GM21526 (cell line): ENCODE results near the gene ZNF431.
"Not testable (repeated sequence)": the region's sequence is repeated elsewhere in the genome, so short reads cannot be mapped to it uniquely, and the experiment has no call there.

Source experiments
- ATAC-seq: cut with Tn5 transposase; IDR thresholded peaks from one replicate; pipeline ENCODE4 v1.9.1; 2021; ENCODE audit warnings: moderate library complexity; ENCODE audit not compliant: unreplicated experiment, low FRiP score

The ZNF431 gene

DNA sequence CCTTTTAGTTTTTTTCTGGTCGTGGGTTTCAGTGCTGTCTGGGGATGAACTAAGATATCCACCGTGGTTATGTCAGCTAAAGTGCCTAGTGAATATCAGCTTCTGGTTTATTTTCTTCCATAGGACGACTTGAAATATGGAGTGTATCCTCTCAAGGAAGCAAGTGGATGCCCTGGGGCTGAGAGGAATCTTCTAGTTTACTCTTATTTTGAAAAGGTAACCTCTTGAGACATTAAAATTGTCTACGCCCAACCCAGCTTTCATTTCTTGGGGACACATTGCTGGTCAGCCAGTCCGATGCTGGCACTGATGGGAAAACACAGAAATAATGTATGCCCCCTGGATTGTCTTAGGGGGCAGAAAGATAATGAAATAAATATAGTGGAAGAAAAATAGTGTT lies 1.6 kb downstream of the ZNF431 start:
- ATAC-seq, result no peak

DNA sequence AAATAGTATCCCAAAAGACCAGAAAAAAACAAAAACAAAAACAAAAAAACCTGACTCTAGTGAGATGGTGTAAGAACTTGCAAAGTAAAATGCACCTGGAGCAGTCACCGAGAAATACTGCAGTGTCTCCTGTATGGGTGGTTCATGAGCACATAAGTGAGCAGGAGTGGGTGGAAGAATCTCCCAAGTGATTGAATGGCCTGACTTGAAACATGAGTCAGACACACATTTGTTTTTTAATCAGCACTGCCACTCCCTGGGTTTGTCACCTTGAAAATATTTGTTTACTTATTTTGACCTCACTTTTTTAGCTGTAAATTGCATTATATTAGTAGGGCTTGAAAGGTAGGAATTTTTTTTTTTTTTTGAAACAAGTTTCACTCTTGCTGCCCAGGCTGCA lies 2.0 kb downstream of the ZNF431 start:
- no peak for ATAC-seq

DNA sequence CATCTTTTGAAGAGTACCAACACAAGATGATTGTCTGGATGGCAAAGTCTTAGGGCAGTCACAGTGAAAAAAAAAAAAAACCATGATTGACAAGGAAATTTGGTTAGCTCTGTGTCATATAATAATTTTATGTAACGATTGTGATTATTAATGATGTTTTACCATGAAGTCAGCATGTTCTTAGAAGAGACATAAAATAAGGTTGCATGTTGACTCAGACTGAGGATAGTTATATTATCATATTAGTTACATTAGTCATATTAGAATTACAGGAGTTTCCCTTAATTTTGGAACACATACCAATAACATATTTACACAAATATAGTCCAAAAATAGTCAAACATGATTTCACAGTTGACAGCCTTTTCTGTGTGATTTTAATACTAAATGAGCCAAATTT lies 5.7 kb downstream of the ZNF431 start:
- no peak for ATAC-seq

DNA sequence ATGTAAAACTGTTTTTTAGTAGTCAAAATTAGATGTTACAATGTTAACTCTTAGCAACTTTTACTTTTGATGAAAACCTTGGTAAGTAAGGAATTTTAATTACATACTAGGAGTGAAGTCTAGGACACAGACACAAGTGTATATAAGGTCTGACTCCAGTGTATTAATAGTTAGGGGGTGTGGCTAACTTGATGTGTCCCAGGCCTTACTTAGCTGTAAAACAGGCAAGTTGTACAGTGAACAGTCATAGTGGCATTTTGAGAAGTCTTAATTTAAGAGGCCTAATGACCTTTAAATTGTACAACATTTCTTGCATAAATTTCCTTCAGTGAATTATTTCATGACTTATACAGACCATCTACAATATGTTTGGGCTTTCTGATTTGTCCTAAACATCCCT lies 6.8 kb downstream of the ZNF431 start:
- ATAC-seq, result no peak

DNA sequence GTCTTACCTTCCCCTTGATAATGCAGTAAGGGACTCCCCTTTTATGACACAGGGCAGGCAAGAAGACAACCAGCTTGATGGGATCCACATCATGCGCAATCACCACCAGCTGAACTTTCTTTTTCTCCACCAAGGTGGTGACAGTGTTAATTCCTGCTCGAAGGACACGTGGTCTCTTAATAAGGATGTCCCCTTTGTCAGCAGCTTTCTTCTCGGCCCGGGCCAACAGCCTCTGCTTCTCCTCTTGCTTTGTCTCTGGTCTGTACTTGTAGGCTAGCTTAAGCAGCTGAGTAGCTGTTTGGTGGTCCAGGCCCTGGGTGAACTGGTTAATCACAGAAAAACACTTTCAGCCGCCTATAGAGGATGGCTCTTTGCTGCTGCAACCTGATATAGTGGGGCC lies 8.0 kb downstream of the ZNF431 start:
- ATAC-seq, result no peak

DNA sequence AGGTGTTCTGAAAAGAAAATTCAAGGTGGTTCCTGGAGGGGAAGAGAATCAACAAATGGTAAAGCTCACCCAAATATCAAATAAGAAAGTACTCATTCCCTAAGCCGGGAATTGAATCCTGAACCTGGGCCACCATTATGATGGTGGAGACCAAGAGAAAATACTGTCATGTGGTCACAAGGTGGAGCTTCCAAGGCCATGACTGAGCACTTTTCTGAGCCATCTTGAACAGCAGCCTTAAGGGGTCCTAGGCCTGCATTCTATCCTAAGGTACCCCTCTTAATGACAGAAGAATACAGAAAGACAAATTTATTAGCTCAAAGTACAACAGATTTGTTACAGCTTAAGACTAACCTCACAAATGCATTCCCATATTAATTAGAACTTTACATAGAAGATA lies 9.6 kb downstream of the ZNF431 start:
- ATAC-seq, result no peak

DNA sequence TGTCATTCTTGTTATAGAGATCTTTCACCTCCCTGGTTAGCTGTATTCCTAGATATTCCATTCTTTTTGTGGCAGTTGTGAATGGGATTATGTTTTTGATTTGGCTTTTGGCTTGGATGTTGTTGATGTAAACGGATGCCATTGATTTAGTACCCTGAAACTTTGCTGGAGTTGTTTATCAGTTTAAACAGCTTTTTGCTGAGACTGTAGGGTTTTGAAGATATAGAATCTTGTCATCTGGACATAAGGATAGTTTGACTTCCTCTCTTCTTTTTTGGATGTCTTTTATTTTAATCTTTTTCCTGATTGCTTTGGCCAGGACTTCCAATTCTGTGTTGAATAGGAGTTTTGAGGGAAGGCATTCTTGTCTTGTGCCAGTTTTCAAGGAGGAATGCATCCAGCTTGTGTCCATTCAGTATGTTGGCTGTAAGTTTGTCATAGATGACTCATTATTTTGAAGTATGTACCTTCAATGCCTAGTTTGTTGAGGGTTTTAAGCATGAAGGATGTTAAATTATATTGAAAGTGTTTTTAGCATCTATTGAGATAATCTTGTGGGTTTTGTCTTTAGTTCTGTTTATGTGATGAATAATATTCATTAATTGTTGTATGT lies 16.8 kb downstream of the ZNF431 start:
- no peak for ATAC-seq

DNA sequence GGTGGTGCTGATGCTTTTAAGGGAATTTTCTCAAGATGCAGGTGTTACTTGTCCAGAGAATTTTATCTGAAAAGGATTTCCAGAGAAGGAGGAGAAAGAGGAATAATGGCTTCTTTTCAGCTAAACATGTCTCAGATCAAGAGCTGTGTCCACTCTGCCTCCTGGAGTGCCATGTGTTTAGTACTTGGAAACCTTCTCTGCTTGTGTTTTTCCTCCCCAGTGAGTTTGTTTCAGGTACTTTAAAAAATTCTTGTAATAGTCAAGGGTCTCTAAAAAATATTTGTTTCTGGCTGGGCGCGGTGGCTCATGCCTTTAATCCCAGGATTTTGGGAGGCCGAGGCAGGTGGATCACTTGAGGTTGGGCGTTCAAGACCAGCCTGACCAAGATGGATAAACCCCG lies 22.7 kb downstream of the ZNF431 start:
- ATAC-seq, result no peak

DNA sequence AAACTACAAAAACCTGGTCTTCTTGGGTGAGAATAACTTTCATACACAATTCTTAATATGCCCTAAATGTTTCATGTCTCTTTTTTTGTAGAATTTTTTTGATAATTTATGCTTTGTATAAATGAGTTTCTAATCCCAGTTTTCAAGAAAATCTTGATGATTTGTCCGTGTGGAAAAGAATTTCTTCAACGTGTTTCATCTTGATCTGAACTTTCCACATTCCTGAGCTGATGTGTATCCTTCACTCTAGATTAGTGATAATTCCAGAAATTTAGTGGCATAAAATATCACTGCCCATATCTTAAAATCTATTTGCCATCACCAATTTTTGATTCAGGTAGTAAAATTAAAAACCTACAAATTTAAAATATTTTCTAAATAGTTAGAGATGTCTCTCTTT lies 24.6 kb downstream of the ZNF431 start:
- no peak for ATAC-seq

DNA sequence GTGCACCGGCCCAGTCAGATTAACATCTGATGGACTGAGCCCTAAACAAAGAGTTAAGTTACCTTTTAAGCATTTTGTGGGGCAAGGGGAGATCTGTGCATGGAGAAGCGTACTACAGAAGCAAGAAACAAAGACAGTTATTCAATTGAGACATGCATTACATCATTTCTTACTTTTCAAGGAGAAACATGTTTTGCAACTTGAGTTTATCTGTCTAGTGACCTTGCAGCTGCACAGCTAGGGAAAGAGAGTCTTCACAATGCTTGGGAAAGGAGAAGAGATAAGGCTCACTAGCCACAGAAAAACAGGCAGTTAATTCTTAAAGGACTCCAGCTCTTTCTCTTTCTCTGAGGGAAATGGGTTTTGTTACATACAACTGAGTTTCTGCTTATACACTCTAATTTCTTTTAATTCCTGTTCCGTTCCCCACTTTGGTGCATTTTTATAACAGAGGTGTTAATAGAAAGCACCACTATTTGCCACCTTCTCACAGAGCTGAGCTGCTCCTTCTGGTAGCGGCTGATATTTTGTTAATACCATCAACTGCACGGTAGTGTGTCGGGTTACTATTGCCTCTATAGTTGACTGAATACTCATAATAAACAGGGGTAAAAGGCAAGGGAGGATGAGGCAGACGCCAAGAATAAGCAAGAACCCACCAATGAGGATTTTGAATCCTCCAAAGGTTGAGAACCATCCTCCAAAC lies 55.9 kb downstream of the ZNF431 start:
- ATAC-seq, result no peak

DNA sequence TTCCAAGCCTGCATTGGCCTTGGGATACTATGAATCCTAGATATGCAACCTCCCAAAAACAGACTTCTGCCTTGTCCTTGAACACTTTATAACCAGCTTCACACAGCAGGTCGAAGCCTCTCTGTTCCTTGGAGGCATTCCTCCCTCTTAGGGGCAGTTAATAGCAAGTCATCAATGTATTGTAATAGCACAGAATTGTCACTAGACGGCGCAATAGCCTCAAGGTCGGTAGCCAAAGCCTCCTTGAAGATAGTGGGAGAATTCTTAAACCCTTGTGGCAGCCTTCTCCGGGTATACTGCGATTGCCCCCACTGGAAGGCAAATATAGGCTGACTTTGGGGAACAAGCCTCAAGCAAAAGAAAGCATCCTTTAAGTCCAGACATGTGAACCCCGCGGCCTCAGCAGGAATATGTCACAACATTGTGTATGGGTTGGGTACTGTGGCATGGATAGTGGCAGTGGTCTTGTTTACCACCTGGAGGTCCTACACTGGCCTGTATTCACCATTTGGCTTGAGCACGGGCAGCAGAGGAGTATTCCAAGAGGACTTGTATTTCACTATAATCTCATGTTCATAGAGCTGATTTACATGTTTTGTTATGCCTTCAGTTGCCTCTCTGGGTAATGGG lies 61.1 kb downstream of the ZNF431 start:
- no peak for ATAC-seq

DNA sequence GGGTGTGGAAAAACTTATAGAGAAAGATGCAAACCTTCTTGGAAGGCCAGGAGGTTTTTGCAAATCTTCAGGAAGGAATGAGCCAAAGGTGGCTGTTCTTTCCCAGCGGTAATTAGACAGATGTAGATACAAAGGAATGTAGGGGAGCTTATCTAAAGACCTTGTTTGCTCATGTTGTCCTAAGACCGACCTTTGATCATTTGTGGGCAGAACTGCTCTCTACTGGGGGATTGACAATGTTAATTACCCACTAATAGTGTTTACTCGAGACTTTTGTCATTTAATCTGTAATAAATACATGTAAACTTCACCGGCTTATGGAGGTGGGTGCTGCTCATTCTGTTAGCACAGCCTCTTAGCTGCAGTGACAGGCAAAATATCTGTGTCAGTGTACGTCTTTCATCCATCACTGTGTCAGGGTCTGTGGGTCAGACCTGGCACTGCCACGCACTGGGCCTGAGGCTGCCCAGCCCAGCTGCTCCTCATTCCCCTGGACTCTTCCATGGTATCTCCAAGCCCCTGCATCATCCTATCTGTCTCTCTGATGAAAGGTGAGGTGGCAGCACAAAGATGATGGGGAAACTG lies 68.3 kb downstream of the ZNF431 start:
- ATAC-seq, result no peak

DNA sequence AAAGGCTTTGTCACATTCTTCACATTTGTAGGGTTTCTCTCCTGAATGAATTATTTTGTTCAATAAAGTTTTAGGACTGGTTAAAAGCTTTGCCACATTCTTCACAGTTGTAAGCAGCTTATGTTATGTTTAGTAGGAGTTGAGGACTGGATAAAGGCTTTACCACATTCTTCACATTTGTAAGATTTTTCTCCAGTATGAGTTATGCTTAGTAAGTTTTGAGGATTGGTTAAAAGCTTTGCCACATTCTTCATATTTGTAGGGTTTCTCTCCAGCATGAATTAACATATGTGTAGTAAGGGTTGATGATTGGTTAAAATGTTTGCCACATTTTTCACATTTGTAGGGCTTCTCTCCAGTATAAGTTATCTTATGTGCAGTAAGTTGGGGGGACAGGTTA lies 79.9 kb downstream of the ZNF431 start:
- ATAC-seq, result no peak

DNA sequence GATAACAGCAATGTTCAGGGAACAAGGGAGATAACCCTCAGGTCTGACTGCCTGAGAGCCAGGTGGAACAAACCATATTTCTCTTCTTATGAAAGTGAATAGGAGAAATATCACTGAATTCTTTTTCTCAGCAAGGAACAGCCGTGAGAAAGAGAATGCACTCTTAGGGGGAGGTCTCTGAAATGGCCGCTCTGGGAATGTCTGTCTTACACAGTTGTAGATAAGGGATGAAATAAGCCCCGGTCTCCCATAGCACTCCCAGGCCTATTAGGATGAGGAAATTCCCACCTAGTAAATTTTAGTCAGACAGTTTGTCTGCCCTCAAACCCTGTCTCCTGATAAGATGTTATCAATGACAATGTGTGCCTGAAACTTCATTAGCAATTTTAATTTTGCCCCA lies 88.1 kb downstream of the ZNF431 start:
- not testable (repeated sequence) for ATAC-seq

DNA sequence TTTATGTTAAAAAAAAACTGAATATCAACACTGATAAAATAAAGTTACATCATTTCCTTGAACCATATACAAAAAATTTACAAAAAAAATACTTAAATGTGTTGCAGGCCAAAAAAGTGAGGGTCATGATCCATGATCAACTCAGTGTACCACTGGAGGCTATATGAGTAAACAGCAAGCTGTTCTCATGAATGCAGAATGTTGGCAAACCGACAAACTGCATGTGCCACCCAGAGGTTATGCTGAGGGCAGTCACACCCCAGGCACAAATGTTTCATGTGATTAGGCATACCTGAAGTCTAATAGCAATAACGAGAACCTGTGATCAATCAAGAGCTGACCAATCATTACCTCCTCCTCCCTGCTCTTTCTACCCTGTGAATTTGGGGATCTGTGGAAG lies 91.9 kb downstream of the ZNF431 start:
- no peak for ATAC-seq

DNA sequence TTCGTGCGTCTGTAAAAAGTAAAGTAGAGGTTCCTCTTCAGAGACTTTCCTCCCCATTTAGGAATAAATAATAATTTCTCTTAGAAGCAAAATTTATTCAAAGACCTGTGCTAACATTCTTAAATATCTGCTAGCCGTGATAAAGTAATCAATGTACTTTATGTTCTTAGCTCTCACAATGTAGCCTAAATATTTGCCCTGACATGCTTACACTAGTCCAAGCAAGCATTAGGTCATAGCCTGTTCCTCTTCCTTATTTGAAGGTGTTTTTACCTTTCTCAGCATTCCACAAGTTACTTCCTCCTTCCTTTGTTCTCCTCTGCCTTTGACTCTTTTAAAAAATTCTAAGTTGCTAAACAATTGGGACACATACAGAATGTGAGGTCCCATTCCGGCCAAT lies 94.9 kb downstream of the ZNF431 start:
- ATAC-seq, result not testable (repeated sequence)

DNA sequence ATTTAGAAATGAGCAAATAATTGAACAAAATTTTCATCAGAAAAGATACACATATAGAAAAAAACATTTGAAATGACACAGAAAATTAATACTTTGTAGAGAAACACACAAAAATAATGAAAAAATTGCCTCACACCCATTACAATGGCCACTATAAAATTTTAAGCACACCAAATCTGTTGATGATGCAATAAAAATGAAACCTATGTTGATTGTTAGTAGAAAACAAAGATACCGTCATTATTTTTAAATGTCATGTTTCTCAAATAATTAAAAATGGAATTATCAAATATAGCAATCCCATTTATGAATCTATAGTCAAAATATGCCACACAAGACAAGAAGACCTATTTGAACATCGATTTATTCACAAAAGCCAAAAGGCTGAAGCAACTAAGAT lies 96.8 kb downstream of the ZNF431 start:
- ATAC-seq, result no peak
